Mesothelial cell of epicardium (in vitro differentiated cells): Measurements from ENCODE around the gene ERC2. TPM values are rescaled to one million over a fixed set of nuclear protein-coding genes. Genes with fewer than 3 reads are reported as not detected.

Source experiments
- DNase-seq, 2 experiments: peaks; one replicate each; pipeline ENCODE4 v3.0.0; 2021; ENCODE audit warnings: low spot score in 2 of 2; ENCODE audit not compliant: unreplicated experiment in 2 of 2
- H3K27ac Mint-ChIP-seq: 2 replicates; pipeline ENCODE4 v1.8.0; 2021; ENCODE audit warnings: mixed read lengths
- H3K27me3 Mint-ChIP-seq: 2 replicates; pipeline ENCODE4 v1.8.0; 2021; ENCODE audit warnings: low read depth, mixed read lengths
- H3K36me3 Mint-ChIP-seq: 2 replicates; pipeline ENCODE4 v1.8.0; 2021; ENCODE audit warnings: mixed read lengths
- H3K4me1 Mint-ChIP-seq: 2 replicates; pipeline ENCODE4 v1.8.0; 2021; ENCODE audit warnings: mixed read lengths
- H3K4me3 Mint-ChIP-seq: 2 replicates; pipeline ENCODE4 v1.8.0; 2021; ENCODE audit warnings: mild to moderate bottlenecking, moderate library complexity, mixed read lengths
- H3K9me3 Mint-ChIP-seq: 2 replicates; pipeline ENCODE4 v1.8.0; 2021; ENCODE audit warnings: mixed read lengths
- total RNA-seq: library from RNA; stranded (reverse); gene quantifications from 3 replicates; pipeline ENCODE4 v1.2.1, GENCODE V29; 2021
- TF ChIP-seq, protein P1 (sequence below): fragments of 200-600 bp; sonication (generic); IDR thresholded peaks from one replicate; pipeline ENCODE4 v1.5.0; 2021; ENCODE audit warnings: antibody characterized with exemption; ENCODE audit not compliant: unreplicated experiment

ERC2 gene
- total RNA-seq, 1 donor from 2014 or later = 15.6 TPM

DNA sequence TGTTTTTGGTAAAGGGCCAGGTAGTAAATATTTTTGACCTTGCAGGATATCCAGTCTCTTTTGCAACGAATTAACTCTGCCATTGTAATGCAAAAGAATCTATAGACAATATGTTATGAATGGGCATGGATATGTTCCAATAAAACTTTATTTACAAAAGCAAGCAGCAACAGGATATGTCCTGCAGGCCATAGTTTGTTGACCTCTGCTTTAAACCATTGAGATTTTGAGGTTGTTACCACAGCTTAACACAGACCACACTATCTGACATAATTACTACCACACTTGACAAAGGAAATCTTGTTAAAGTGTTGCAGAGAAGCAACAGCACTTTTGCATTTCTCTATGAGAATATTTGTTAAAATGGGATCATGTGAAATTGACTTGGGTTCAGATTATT lies 349.3 kb downstream of the ERC2 start:
- Mint-ChIP-seq H3K36me3 (peaks cover 1% of the 10 kb centered on the region), H3K27me3 (no peaks in the 10 kb centered on the region), H3K4me3 (no peak overlapping the region), H3K4me1 (no peaks in the 10 kb centered on the region), H3K9me3 (peaks cover 19% of the 10 kb centered on the region), H3K27ac (no peak overlapping the region)
- DNase-seq = no peak
- TF ChIP-seq, protein P1, sequence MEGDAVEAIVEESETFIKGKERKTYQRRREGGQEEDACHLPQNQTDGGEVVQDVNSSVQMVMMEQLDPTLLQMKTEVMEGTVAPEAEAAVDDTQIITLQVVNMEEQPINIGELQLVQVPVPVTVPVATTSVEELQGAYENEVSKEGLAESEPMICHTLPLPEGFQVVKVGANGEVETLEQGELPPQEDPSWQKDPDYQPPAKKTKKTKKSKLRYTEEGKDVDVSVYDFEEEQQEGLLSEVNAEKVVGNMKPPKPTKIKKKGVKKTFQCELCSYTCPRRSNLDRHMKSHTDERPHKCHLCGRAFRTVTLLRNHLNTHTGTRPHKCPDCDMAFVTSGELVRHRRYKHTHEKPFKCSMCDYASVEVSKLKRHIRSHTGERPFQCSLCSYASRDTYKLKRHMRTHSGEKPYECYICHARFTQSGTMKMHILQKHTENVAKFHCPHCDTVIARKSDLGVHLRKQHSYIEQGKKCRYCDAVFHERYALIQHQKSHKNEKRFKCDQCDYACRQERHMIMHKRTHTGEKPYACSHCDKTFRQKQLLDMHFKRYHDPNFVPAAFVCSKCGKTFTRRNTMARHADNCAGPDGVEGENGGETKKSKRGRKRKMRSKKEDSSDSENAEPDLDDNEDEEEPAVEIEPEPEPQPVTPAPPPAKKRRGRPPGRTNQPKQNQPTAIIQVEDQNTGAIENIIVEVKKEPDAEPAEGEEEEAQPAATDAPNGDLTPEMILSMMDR = no peak

DNA sequence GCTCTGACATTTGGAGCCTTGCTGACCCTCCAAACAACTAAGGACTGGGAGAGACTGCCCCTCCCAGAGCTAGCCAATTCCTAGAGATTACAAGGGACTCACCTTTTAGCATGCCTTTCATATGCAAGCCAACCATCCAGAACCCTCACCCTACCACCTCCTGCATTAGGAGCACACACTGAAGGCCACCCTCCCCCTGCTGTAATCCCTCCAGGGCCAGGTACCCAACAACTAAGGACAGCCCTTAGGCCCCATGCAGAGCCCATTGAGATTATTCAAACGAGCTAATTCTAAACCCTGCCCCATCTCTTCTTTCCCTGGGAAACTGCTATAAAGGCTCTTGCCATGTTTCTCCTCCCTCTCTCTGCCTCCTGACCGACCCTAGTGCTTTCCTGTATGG lies 352.6 kb downstream of the ERC2 start:
- no peak overlapping the region for H3K4me3 Mint-ChIP-seq
- H3K27ac Mint-ChIP-seq = no peak overlapping the region
- TF ChIP-seq, protein P1 = no peak
- H3K27me3 Mint-ChIP-seq = no peaks in the 10 kb centered on the region
- peaks cover 19% of the 10 kb centered on the region for H3K4me1 Mint-ChIP-seq
- DNase-seq = no peak
- H3K9me3 Mint-ChIP-seq = peaks cover 22% of the 10 kb centered on the region
- peaks cover 1% of the 10 kb centered on the region for H3K36me3 Mint-ChIP-seq

DNA sequence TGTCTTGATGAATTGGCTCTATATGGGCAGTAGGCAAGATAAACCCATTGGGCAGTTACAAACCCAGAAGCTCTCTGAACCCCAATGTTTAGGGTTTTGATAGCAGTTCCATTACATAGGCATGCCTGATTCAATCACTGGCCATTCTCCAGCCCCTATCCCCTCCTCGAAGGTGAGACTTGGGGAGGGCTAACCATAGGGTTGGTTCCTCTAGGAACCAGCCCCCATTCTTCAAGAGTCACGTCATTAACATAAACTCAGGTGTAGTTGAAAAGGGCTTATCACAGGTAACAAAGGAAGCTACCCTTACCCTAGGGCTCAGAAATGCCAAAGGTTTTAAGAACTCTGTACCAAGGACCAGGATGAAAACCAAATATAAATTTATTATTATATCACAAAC lies 353.1 kb downstream of the ERC2 start:
- no peak for DNase-seq
- Mint-ChIP-seq H3K27ac (no peak overlapping the region), H3K4me1 (peaks cover 19% of the 10 kb centered on the region), H3K9me3 (peaks cover 22% of the 10 kb centered on the region), H3K27me3 (no peaks in the 10 kb centered on the region), H3K4me3 (no peak overlapping the region), H3K36me3 (peaks cover 1% of the 10 kb centered on the region)
- TF ChIP-seq, protein P1 = no peak

DNA sequence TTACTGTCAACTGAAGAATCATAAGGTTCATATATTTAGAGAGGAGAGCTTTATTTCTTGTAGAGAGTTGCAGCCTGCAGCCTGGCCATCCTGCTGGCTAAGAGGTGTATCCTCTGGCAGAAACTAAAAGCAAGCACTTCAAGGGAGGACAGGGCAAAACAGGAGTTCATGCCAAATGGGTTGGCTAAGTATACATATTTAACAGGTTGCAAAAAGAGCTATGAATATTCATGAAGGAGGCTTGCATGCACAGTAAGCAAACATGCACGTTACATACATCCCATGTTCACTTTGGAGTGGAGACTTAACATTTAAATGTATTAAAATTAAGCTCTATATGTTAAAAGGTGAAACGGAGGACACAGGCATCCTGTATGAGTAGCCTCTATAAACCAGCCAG lies 354.4 kb downstream of the ERC2 start:
- DNase-seq = no peak
- Mint-ChIP-seq H3K27me3 (no peaks in the 10 kb centered on the region), H3K4me3 (no peak overlapping the region), H3K4me1 (peaks cover 19% of the 10 kb centered on the region), H3K9me3 (peaks cover 27% of the 10 kb centered on the region), H3K27ac (no peak overlapping the region), H3K36me3 (peaks cover 1% of the 10 kb centered on the region)
- TF ChIP-seq, protein P1 = no peak

DNA sequence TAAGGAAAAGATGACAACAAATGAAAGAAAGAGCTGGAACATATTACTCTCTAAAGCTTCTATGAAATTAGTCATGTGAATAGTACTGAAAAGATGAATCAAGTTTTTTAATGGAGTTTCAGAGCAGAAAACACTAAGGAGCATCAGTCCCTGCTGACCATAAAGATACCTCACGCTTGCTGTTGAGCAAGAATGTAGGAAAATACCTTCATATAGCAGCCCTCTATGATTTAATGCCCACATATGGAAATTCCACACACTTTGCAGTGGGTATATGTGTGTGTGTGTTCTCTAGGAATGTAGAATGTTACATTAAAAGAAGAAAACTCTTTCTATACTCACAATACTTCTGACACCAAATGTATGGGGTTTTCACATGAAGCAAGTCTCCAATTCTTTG lies 355.0 kb downstream of the ERC2 start:
- Mint-ChIP-seq H3K27ac (peak overlapping the region; percentile 18), H3K4me3 (no peak overlapping the region), H3K4me1 (peaks cover 19% of the 10 kb centered on the region), H3K36me3 (peaks cover 1% of the 10 kb centered on the region), H3K27me3 (no peaks in the 10 kb centered on the region), H3K9me3 (peaks cover 28% of the 10 kb centered on the region)
- DNase-seq = no peak
- TF ChIP-seq, protein P1 = no peak
